AG04450 (cell line): ENCODE measurements around the gene POU2F1. TPM values are rescaled to one million over a fixed set of nuclear protein-coding genes. Genes with fewer than 3 reads are reported as not detected.
A peak's percentile ranks its signal among the peaks of the same experiment; 100 is the strongest.

Experiments
- CTCF ChIA-PET: fragments of 300-600, 350-600 bp; formaldehyde crosslinking; extraction: SDS; loops from one replicate; lab custom pipeline; 2022; ENCODE audit warnings: antibody characterized with exemption, inconsistent platforms; lab: Charles Lee
- POLR2A ChIA-PET: fragments of 350-600 bp; formaldehyde crosslinking; extraction: SDS; loops from one replicate; lab custom pipeline; 2021; ENCODE audit warnings: antibody characterized with exemption, inconsistent platforms; lab: Yijun Ruan, JAX
- DNase-seq: peaks from one replicate; pipeline ENCODE4 v3.0.0-alpha.2; 2011; ENCODE audit warnings: low read depth, low spot score
- H3K27ac ChIP-seq: one replicate; pipeline ENCODE4 v1.5.1; 2012; ENCODE audit warnings: low read depth, low read length, control low read depth
- H3K27me3 ChIP-seq: one replicate; pipeline ENCODE4 v1.6.0; 2012; ENCODE audit warnings: low read length; ENCODE audit not compliant: control insufficient read depth, insufficient read depth
- H3K4me3 ChIP-seq: 2 replicates; pipeline ENCODE4 v1.5.1; 2011; ENCODE audit warnings: mild to moderate bottlenecking, low read depth, low read length, control low read depth
- H3K9me3 ChIP-seq: 2 replicates; pipeline ENCODE4 v1.5.1; 2012; ENCODE audit warnings: low read length; ENCODE audit not compliant: control insufficient read depth, insufficient read depth
- CTCF ChIP-seq: IDR thresholded peaks from 2 replicates; pipeline ENCODE4 v1.5.1; 2011; ENCODE audit warnings: low read depth, low read length, control low read depth, inconsistent platforms
- polyA plus RNA-seq: library from polyadenylated mRNA; depleted of rRNA; stranded (reverse); fragments of >200 nt; gene quantifications from 2 replicates; pipeline ENCODE4 v1.2.3, GENCODE V29; 2011

The POU2F1 gene
- polyA plus RNA-seq, 1 experiment, result 2.7 TPM

GRCh38 chr1:167387251-167387910 is 166.7 kb downstream of the POU2F1 start:
- CTCF ChIA-PET, result interaction anchor here (1.0 to 1.6 kb wide), 3 partner anchors 14 to 167 kb away, joined by 3 to 6 read pairs (median 5); partner anchors contain the start of gene POU2F1
- Histone ChIP-seq H3K4me3 (no peak overlapping the region), H3K27me3 (no peaks in the 10 kb centered on the region), H3K27ac (no peak overlapping the region), H3K9me3 (no peaks in the 10 kb centered on the region)
- TF ChIP-seq CTCF, result no peak
- POLR2A ChIA-PET, result no interaction called here
- DNase-seq, result no peak

DNA sequence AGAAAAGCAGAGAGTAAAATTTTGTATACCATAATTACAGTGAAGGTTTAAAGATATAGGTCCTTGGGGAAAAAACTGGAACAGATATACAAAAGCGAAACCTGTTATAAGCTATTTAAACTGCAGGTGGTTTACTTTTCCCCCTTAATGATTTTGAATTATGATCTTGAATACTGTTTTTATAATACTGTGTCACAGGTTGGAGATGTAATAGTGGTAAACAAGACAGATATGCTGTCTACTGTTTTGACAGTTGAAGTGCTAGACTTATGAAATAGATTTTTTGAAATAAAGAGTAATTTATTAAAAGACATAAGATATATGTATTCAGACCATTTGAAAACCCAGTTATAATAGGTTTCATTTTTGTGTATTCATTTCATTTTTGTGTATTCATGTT is 168.3 kb downstream of the POU2F1 start:
- no peak overlapping the region for H3K27ac ChIP-seq
- no peaks in the 10 kb centered on the region for H3K27me3 ChIP-seq
- ChIA-PET POLR2A (no interaction called here), CTCF (interaction anchor here (1.0 to 1.6 kb wide), 3 partner anchors 13 to 169 kb away, joined by 3 to 6 read pairs (median 5); no protein-coding TSS in a partner anchor)
- no peak for TF ChIP-seq CTCF
- no peak overlapping the region for H3K4me3 ChIP-seq
- DNase-seq, result no peak
- H3K9me3 ChIP-seq, result no peaks in the 10 kb centered on the region

DNA sequence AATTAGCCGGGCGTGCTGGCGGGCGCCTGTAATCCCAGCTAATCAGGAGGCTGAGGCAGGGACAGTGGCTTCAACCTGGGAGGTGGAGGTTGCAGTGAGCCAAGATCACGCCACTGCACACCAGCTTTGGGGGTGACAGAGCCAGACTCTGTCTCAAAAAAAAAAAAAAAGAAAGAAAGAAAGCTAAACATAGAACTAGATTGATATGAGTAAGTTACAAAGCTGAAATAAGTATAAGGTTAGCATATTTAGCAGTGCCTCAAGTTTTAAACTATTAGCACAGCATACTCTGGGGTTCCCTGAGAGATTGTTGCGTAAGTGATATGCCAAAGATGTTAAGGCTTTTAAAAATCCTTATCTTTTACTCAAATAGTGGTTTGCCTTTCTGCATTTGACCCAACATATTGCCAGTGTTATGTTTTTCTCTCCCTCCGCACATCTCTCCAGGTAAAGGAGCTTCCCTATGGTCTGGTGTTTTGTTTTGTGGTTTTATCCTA is 171.6 kb downstream of the POU2F1 start:
- no peak for DNase-seq
- TF ChIP-seq CTCF, result no peak
- CTCF ChIA-PET, result interaction anchor here (0.5 to 2.0 kb wide), 3 partner anchors 10 to 1642 kb away, joined by 6 to 12 read pairs (median 6); no protein-coding TSS in a partner anchor
- POLR2A ChIA-PET, result no interaction called here
- Histone ChIP-seq H3K4me3 (no peak overlapping the region), H3K9me3 (no peaks in the 10 kb centered on the region), H3K27ac (no peak overlapping the region), H3K27me3 (no peaks in the 10 kb centered on the region)

DNA sequence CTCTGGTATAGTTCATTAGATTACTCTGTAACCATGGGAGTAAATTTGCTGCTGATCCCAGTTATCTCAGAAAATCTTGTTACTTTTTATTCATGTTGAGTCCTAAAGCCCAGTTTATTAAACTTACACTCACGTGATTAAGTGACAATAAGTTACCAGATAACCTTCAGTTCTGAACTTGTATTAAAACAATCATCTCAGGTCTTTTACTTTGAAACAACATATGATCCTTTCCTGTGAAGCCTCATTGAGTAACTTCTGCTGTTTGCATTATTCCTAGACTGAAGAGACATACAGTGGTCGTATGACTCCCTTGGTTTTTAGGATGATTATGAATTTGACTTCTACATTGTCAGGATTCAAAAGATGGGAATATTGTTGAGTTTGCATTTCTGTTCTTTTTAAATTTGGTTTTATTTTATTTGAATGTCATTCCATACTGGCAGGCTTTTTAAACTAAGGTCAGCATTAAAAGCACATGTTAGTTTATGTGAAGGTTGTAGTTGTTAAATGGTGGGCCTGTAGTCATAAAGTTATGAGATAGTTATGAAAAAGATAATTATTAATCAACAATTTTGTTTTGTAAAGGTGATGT is 179.8 kb downstream of the POU2F1 start:
- TF ChIP-seq CTCF, result no peak
- CTCF ChIA-PET, result interaction anchor here (0.6 to 2.7 kb wide), 18 partner anchors 8 to 180 kb away, joined by 3 to 32 read pairs (median 4); partner anchors contain the start of gene POU2F1

DNA sequence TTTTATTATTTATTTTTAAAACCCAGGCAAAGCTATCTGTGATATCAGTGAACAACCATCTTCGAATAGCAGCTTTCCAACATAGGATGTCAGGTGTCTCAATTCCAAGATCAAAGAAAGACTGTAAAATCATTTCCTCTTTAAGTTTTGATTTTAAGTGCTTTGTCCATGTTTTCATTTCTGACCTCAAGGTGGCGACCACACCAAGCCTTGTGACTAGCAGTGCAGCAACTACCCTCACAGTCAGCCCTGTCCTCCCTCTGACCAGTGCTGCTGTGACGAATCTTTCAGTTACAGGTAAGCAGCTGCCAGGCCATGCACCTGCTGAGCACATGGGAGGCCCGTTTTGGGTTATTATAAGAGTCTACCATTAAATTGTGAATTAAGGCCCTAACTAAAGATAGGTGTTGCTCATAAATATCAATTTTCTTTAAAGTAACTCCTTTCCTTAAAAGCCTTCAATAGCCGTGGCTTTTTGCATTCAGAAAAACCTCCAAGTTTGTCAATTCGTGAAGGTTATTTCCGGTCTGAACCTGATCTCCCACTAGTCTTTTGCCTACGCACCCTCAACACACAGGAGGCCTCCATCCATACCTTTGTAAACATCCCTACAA is 180.7 kb downstream of the POU2F1 start:
- peak; percentile 2 for DNase-seq
- Histone ChIP-seq H3K4me3 (no peak overlapping the region), H3K27me3 (no peaks in the 10 kb centered on the region), H3K27ac (no peak overlapping the region), H3K9me3 (no peaks in the 10 kb centered on the region)
- ChIA-PET POLR2A (no interaction called here), CTCF (interaction anchor here (0.6 to 2.7 kb wide), 23 partner anchors 9 to 342 kb away, joined by 3 to 32 read pairs (median 4); partner anchors contain the start of gene POU2F1)
- peak; percentile 65 for TF ChIP-seq CTCF

More for the DNA sequence above, 179.8 kb downstream of the POU2F1 start:
- Histone ChIP-seq H3K27me3 (no peaks in the 10 kb centered on the region), H3K4me3 (no peak overlapping the region), H3K27ac (no peak overlapping the region), H3K9me3 (no peaks in the 10 kb centered on the region)
- no peak for DNase-seq
- POLR2A ChIA-PET, result no interaction called here
